Pulmonary artery endothelial cell (primary cell): ENCODE measurements around the gene PMF1. TPM values are rescaled to one million over a fixed set of nuclear protein-coding genes. Genes with fewer than 3 reads are reported as not detected.
"Not testable (repeated sequence)": the region's sequence is repeated elsewhere in the genome, so short reads cannot be mapped to it uniquely, and the experiment has no call there.

Experiments used
- DNase-seq: peaks from one replicate; pipeline ENCODE4 v3.0.0-alpha.2; 2011; ENCODE audit warnings: low read depth, low spot score
- total RNA-seq: library from RNA; depleted of rRNA; stranded (reverse); fragments of >200 nt; gene quantifications from 2 replicates; pipeline ENCODE4 v1.2.3, GENCODE V29; 2014

PMF1 gene
- total RNA-seq: 48.9 and 54.3 TPM in 2 replicates

- peak; percentile 87 for DNase-seq
These were observed at the start of gene PMF1 for GRCh38 chr1:156212833-156213643. Gene PMF1, plus strand, starts transcription at chr1:156213007. Its CDS starts 9 bp downstream, at chr1:156213016.

GRCh38 chr1:156163712-156164111 lies 49.1 kb upstream of the PMF1 start:
- no peak for DNase-seq

- no peak for DNase-seq
These were observed 48.5 kb upstream of the PMF1 start for GRCh38 chr1:156164125-156164831.

GRCh38 chr1:156165083-156165482 lies 47.7 kb upstream of the PMF1 start:
- DNase-seq: no peak

- DNase-seq: peak; percentile 22
These were observed 45.3 kb upstream of the PMF1 start for GRCh38 chr1:156167536-156167935.

GRCh38 chr1:156172696-156173470 lies 39.9 kb upstream of the PMF1 start:
- no peak for DNase-seq

- DNase-seq: no peak
These were observed 36.1 kb upstream of the PMF1 start for GRCh38 chr1:156176610-156177210.

- no peak for DNase-seq
These were observed 34.7 kb upstream of the PMF1 start for GRCh38 chr1:156177919-156178654.

- no peak for DNase-seq
These were observed 32.3 kb upstream of the PMF1 start for GRCh38 chr1:156180471-156180870.

- not testable (repeated sequence) for DNase-seq
These were observed 31.3 kb upstream of the PMF1 start for GRCh38 chr1:156181391-156181924.

- DNase-seq: not testable (repeated sequence)
These were observed 30.6 kb upstream of the PMF1 start for GRCh38 chr1:156182010-156182779.

- DNase-seq: not testable (repeated sequence)
These were observed 26.2 kb upstream of the PMF1 start for GRCh38 chr1:156186347-156187177.

GRCh38 chr1:156190265-156190664 lies 22.5 kb upstream of the PMF1 start:
- not testable (repeated sequence) for DNase-seq

GRCh38 chr1:156191292-156191964 lies 21.4 kb upstream of the PMF1 start:
- no peak for DNase-seq

GRCh38 chr1:156193208-156193487 lies 19.7 kb upstream of the PMF1 start:
- DNase-seq: no peak

- DNase-seq: peak; percentile 97
These were observed 19.1 kb upstream of the PMF1 start, which contains the start of gene SLC25A44 for GRCh38 chr1:156193488-156194299. Gene SLC25A44, plus strand, starts transcription at chr1:156194104. Its CDS starts 5,744 bp downstream, at chr1:156199848.

- no peak for DNase-seq
These were observed 18.5 kb upstream of the PMF1 start for GRCh38 chr1:156194300-156194652.

GRCh38 chr1:156195853-156196252 lies 17.0 kb upstream of the PMF1 start:
- DNase-seq: no peak
